ENCODE data around the gene RIPOR3. TPM values are rescaled to one million over a fixed set of nuclear protein-coding genes. Genes with fewer than 3 reads are reported as not detected.
A peak's percentile ranks its signal among the peaks of the same experiment; 100 is the strongest.

Gene RIPOR3
- total and polyA plus RNA-seq, 9 of the 15 experiments (the other 6 are each of a cell fraction or from before 2014, with no cell fraction given) = 3.3 to 62.7 (median 21.4) TPM

GRCh38 chr20:50679753-50680104 lies 11.6 kb downstream of the RIPOR3 start:
- Histone ChIP-seq H3K9me3 (replicated peaks; ENCODE audit: control insufficient read depth, insufficient read depth, low read depth, low read length) (no peaks in the 10 kb centered on the region), H4K20me1 (replicated peaks; ENCODE audit: control insufficient read depth, insufficient read depth, low read length) (peaks cover 22% of the 10 kb centered on the region), H3K36me3 (ENCODE audit: control insufficient read depth, insufficient read depth, low read length) (peaks cover 68% of the 10 kb centered on the region), H3K9me1 (ENCODE audit: control insufficient read depth, insufficient read depth, low read length) (peaks cover 4% of the 10 kb centered on the region), H3K9ac (ENCODE audit: insufficient read depth in 1 of 2, low read depth in 2 of 2, low read length in 2 of 2) (no peak overlapping the region), H3K79me2 (ENCODE audit: control insufficient read depth, insufficient read depth, low read length) (peaks cover 93% of the 10 kb centered on the region), H3K27me3 (ENCODE audit: control insufficient read depth in 2 of 2, insufficient read depth in 2 of 2, low read length in 2 of 2) (no peaks in the 10 kb centered on the region), H3K4me3 (no peak overlapping the region), H3K4me1 (replicated peaks in 1 of 2; ENCODE audit: control insufficient read depth in 2 of 2, insufficient read depth in 2 of 2, low read length in 2 of 2) (peaks cover 27 to 28% of the 10 kb centered on the region in 2 experiments), H2AFZ (ENCODE audit: low read depth, low read length) (no peak overlapping the region), H3K27ac (ENCODE audit: extremely low read depth, low read depth, low read length) (peak overlapping the region; percentile 1; the same call in 1 of the 3 replicates), H3K4me2 (ENCODE audit: insufficient read depth, low read length) (no peak overlapping the region)
- no peak for ATAC-seq
- peak in 1 of 3 experiments; percentile 83; a peak in 2 of 6 replicates for TF ChIP-seq ZBTB11 (CRISPR knock-in tag; IDR thresholded peaks at IDR 0.05)
- TF ChIP-seq PRDM10 (IDR thresholded peaks at IDR 0.05; ENCODE audit: partially characterized antibody) = no peak
- peak in 1 of 2 experiments; percentile 55; a peak in 1 of 4 replicates for TF ChIP-seq BCLAF1 (IDR thresholded peaks at IDR 0.05; ENCODE audit: borderline replicate concordance in 1 of 2, control insufficient read depth in 1 of 2, low read depth in 2 of 2, low read length in 1 of 2)
- TF ChIP-seq RBFOX2 (IDR thresholded peaks at IDR 0.05; ENCODE audit: low read depth, low read length) = no peak
- ChIA-PET CTCF (ENCODE audit: low intra/inter-chr PET ratio) (no interaction called here), POLR2A (interaction anchor here (0.6 to 1.8 kb wide), 4 partner anchors 11 to 114 kb away, joined by 3 to 10 read pairs (median 3); no protein-coding TSS in a partner anchor)
- no peak for DNase-seq (ENCODE audit: extremely low read depth in 1 of 4, low spot score in 3 of 4)
- 75% methylated on average over 5 of the region's 5 CpGs for WGBS (ENCODE audit: insufficient coverage, low coverage, missing lambda C conversion rate)
- BruUV-seq (replicated peaks) = no TSS peak
- no peak for FAIRE-seq
- in situ Hi-C loops (cut with MboI) = no loop called here
- intact Hi-C loops (cut with micrococcal nuclease) = no loop called here

All from K562 (cell line).